ENCODE results near the gene MYH15. TPM values are rescaled to one million over a fixed set of nuclear protein-coding genes. Genes with fewer than 3 reads are reported as not detected.

The MYH15 gene
- total and polyA plus RNA-seq, 2 of the 8 experiments (the other 6 are each of a cell fraction or from before 2014, with no cell fraction given): under 0.01 TPM; not detected in 1

GRCh38 chr3:108500728-108501127 lies 9.7 kb downstream of the MYH15 start:
- FAIRE-seq: no peak
- Histone ChIP-seq H2AFZ (ENCODE audit: low read length) (no peak overlapping the region), H4K5ac (ENCODE audit: insufficient read length, low read depth, low read length) (no peak overlapping the region), H3K4me2 (ENCODE audit: insufficient read depth in 1 of 2, low read depth in 2 of 2, low read length in 2 of 2) (no peak overlapping the region), H2BK12ac (ENCODE audit: low read depth, low read length) (no peak overlapping the region), H3K4me3 (ENCODE audit: extremely low read depth in 1 of 4, insufficient read depth in 2 of 4, low read depth in 3 of 4, low read length in 4 of 4) (no peak overlapping the region), H3K36me3 (ENCODE audit: control insufficient read depth in 2 of 4, insufficient read depth in 4 of 4, low read length in 3 of 4) (no peaks in the 10 kb centered on the region), H4K91ac (replicated peaks; ENCODE audit: insufficient read length, low read length) (no peak overlapping the region), H3K27me3 (replicated peaks in 1 of 4; ENCODE audit: control insufficient read depth in 3 of 4, extremely low read depth in 1 of 4, insufficient read depth in 3 of 4, low read length in 3 of 4) (no peaks in the 10 kb centered on the region), H4K20me1 (replicated peaks in 1 of 2; ENCODE audit: control insufficient read depth in 1 of 2, insufficient read depth in 2 of 2, low read length in 2 of 2) (no peaks in the 10 kb centered on the region), H3K4me1 (replicated peaks in 1 of 4; ENCODE audit: control insufficient read depth in 3 of 4, insufficient read depth in 4 of 4, low read length in 3 of 4) (no peaks in the 10 kb centered on the region), H3K56ac (replicated peaks; ENCODE audit: insufficient read length, low read depth, low read length) (no peak overlapping the region), H2BK5ac (ENCODE audit: low read depth, low read length) (no peak overlapping the region), H3K18ac (ENCODE audit: extremely low read depth, low read length) (no peak overlapping the region), H2BK120ac (replicated peaks; ENCODE audit: low read depth, low read length) (no peak overlapping the region), H2AK5ac (ENCODE audit: low read depth, low read length) (no peak overlapping the region), H2BK15ac (ENCODE audit: low read length) (no peak overlapping the region), H2BK20ac (ENCODE audit: low read length) (no peak overlapping the region), H3K23ac (ENCODE audit: insufficient read length) (no peak overlapping the region), H3K23me2 (ENCODE audit: low read depth, low read length) (no peaks in the 10 kb centered on the region), H3K14ac (ENCODE audit: insufficient read length) (no peak overlapping the region), H3K79me2 (ENCODE audit: control insufficient read depth in 1 of 2, insufficient read depth in 2 of 2, low read length in 2 of 2) (no peaks in the 10 kb centered on the region), H4K8ac (ENCODE audit: extremely low read depth, insufficient read depth, low read length) (no peak overlapping the region), H3K79me1 (ENCODE audit: low read depth, low read length) (no peaks in the 10 kb centered on the region), H3K9ac (replicated peaks in 1 of 4; ENCODE audit: extremely low read depth in 1 of 4, low read depth in 3 of 4, low read length in 3 of 4) (no peak overlapping the region), H3K9me3 (ENCODE audit: insufficient read depth in 2 of 2, low read depth in 1 of 2, low read length in 1 of 2) (no peaks in the 10 kb centered on the region), H3K27ac (ENCODE audit: low read depth, low read length) (no peak overlapping the region), H3K4ac (replicated peaks; ENCODE audit: insufficient read length, low read depth, low read length) (no peak overlapping the region)
- POLR2A ChIA-PET (ENCODE audit: partially characterized antibody): no interaction called here
- CTCF ChIA-PET (ENCODE audit: partially characterized antibody): interaction anchor here (0.9 to 5.0 kb wide), 7 partner anchors 11 to 347 kb away, joined by 3 to 30 read pairs (median 3); no protein-coding TSS in a partner anchor
- no peak for DNase-seq (ENCODE audit: low read depth in 1 of 2, low spot score in 2 of 2)
- WGBS, 2 experiments (ENCODE audit: extremely low coverage in 1 of 2, insufficient coverage in 1 of 2, insufficient read length in 1 of 2, insufficient replicate concordance in 2 of 2, low coverage in 1 of 2, low lambda C conversion rate in 2 of 2, missing lambda C conversion rate in 1 of 2): 89% methylated on average over 1 of the region's 1 CpG; no CpG with 5 or more reads in 1 of the 2 experiments
- no peak for TF ChIP-seq GABPA (IDR thresholded peaks at IDR 0.05; ENCODE audit: borderline replicate concordance, insufficient read depth, low read length)
- TF ChIP-seq POLR2AphosphoS5 (IDR thresholded peaks at IDR 0.05; ENCODE audit: low read depth, low read length): no peak
- TF ChIP-seq SP1 (IDR thresholded peaks at IDR 0.05; ENCODE audit: low read depth, low read length): no peak
- no peak for TF ChIP-seq KDM5A (IDR thresholded peaks at IDR 0.05; ENCODE audit: low read length)
- TF ChIP-seq NANOG (IDR thresholded peaks at IDR 0.05; ENCODE audit: insufficient read depth, low read depth, low read length, poor library complexity, severe bottlenecking): no peak
- TF ChIP-seq CHD2 (IDR thresholded peaks at IDR 0.05; ENCODE audit: low read length): no peak
